PFSK-1 (cell line): Measurements from ENCODE around the gene DDX23.

Experiments
- POLR2AphosphoS5 ChIP-seq: IDR thresholded peaks from 2 replicates; pipeline ENCODE4 v1.6.1; 2012; ENCODE audit warnings: low read depth, mild to moderate bottlenecking, control low read depth, low read length, moderate library complexity
- REST ChIP-seq, 2 experiments: IDR thresholded peaks; 2 replicates each; pipeline versions ENCODE4 v1.6.1 to v1.8.0; 2011 to 2012; ENCODE audit warnings: low read depth in 2 of 2, low read length in 2 of 2, control low read depth in 1 of 2, inconsistent platforms in 1 of 2, mild to moderate bottlenecking in 1 of 2, moderate library complexity in 1 of 2; ENCODE audit not compliant: insufficient read depth in 1 of 2
- TAF1 ChIP-seq: IDR thresholded peaks from 2 replicates; pipeline ENCODE4 v1.6.1; 2012; ENCODE audit warnings: low read length, control low read depth, borderline replicate concordance; ENCODE audit not compliant: insufficient read depth

GRCh38 chr12:48858043-48858442 lies 6.1 kb upstream of the DDX23 start:
- TF ChIP-seq TAF1 (no peak), POLR2AphosphoS5 (no peak), REST (IDR thresholded peaks at IDR 0.05; ENCODE audit: insufficient read depth in 1 of 2, low read depth in 2 of 2, low read length in 2 of 2) (no peak)
